ENCODE data around the gene SCML2.
"Not testable (repeated sequence)": the region's sequence is repeated elsewhere in the genome, so short reads cannot be mapped to it uniquely, and the experiment has no call there.

The SCML2 gene
- 0.77 to 0.87 (median 0.86) reads per million in 3 donors for total RNA-seq

DNA sequence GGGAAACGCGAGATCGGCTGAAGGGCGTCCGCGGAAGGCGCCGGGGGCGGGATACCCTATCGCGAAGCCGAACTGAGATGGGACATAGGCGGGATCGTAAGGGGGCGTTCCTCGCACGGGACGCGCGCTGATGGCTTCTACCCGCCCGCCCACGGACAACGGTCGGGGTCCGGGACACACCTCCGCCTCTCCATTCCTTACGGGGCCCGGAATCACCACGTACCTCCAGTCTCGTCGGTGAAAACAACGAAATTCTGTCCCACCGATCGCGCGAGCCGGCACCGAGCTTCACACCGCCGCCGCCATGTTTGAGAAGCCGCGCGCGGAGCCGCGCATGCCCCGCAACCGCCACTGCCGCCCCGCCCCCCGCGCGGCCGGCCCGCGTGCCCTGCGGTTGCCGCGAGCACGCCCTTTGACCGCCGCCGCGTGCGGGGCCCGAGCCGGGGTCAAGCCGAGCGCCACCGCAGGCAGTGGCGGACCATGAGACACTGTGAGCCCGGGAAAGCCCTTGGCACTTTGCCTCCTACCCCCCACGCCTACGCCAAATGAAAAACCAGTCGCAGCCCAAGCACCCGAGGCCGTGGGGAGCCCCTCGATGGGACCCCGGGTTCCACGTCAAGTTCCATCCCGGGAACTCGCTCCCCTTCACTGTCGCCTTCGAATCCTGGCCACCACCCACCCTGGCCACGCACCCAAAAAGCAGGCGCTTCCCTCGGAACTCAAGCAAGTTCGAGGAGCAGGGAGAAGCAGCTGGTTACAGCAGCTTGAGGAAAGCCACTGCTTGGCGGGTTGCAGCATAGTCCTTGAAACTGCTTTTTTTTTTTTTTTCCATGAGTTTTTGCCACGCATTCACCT lies at the start of gene SCML2:
SCML2 (minus strand) TSS at position 320 of the 855 bp plus-strand sequence. CDS start 20,617 bp downstream, outside the sequence.
- Histone ChIP-seq H3K4me3 (ENCODE audit: insufficient read depth, low read depth, low read length, poor library complexity, severe bottlenecking) (peak within 1 kb of the TSS; percentile 52), H3K27ac (ENCODE audit: insufficient read depth, low read length, poor library complexity, severe bottlenecking) (no peak within 1 kb of the TSS), H3K4me1 (ENCODE audit: control insufficient read depth, insufficient read depth, low read length, poor library complexity, severe bottlenecking) (peaks cover 3% of the 10 kb centered on the region), H3K9me3 (ENCODE audit: control insufficient read depth, low read length) (no peaks in the 10 kb centered on the region), H3K36me3 (ENCODE audit: control insufficient read depth, insufficient read depth, low read length) (no peaks in the 10 kb centered on the region), H3K27me3 (replicated peaks; ENCODE audit: control insufficient read depth, insufficient read depth, low read length, poor library complexity, severe bottlenecking) (no peaks in the 10 kb centered on the region)
- DNase-seq, result no peak

DNA sequence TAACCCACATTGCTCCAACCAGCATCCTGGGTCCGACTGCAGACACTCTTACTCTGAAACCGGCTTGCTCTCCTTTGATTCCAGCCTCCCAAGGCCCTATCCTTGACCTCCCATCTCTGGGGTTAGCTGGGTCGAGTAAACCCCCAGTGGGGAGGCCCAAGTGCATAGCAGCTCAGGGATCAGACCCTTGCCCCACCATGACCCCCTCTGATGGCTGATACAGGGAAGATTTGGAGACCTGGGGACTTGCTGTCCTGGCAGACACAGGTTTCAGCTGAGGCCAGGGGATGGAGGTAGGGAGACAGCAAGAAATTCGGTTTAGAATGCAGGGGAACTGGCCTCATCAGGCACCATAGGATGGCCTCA lies 47.3 kb upstream of the SCML2 start:
- DNase-seq, result no peak
- Histone ChIP-seq H3K4me3 (ENCODE audit: insufficient read depth, low read depth, low read length, poor library complexity, severe bottlenecking) (no peak overlapping the region), H3K27ac (ENCODE audit: insufficient read depth, low read length, poor library complexity, severe bottlenecking) (no peak overlapping the region), H3K4me1 (ENCODE audit: control insufficient read depth, insufficient read depth, low read length, poor library complexity, severe bottlenecking) (no peaks in the 10 kb centered on the region), H3K9me3 (ENCODE audit: control insufficient read depth, low read length) (no peaks in the 10 kb centered on the region), H3K36me3 (ENCODE audit: control insufficient read depth, insufficient read depth, low read length) (no peaks in the 10 kb centered on the region), H3K27me3 (replicated peaks; ENCODE audit: control insufficient read depth, insufficient read depth, low read length, poor library complexity, severe bottlenecking) (no peaks in the 10 kb centered on the region)

DNA sequence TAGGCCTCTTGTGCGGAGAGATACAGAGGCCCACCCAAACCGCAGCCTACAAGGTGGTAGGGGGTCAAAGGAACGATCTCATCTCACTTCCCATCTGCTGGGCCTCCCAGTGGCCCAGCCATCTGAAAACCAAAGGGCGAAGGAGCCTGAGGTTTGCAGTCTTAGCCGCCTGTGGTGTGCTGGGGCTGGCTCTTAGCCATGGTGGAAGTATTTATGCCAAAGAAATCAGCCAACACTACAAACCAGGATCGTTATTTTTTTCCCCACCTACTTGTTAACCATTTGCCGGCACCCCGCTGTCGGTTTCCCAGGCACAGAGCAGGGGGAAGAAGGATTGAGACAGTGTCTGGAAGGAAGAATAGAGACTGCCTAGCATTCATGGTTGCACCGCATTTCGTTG lies 40.0 kb upstream of the SCML2 start:
- Histone ChIP-seq H3K9me3 (ENCODE audit: control insufficient read depth, low read length) (no peaks in the 10 kb centered on the region), H3K27me3 (replicated peaks; ENCODE audit: control insufficient read depth, insufficient read depth, low read length, poor library complexity, severe bottlenecking) (no peaks in the 10 kb centered on the region), H3K27ac (ENCODE audit: insufficient read depth, low read length, poor library complexity, severe bottlenecking) (no peak overlapping the region), H3K36me3 (ENCODE audit: control insufficient read depth, insufficient read depth, low read length) (no peaks in the 10 kb centered on the region), H3K4me1 (ENCODE audit: control insufficient read depth, insufficient read depth, low read length, poor library complexity, severe bottlenecking) (no peaks in the 10 kb centered on the region), H3K4me3 (ENCODE audit: insufficient read depth, low read depth, low read length, poor library complexity, severe bottlenecking) (no peak overlapping the region)
- no peak for DNase-seq

- Histone ChIP-seq H3K27me3 (replicated peaks; ENCODE audit: control insufficient read depth, insufficient read depth, low read length, poor library complexity, severe bottlenecking) (no peaks in the 10 kb centered on the region), H3K4me3 (ENCODE audit: insufficient read depth, low read depth, low read length, poor library complexity, severe bottlenecking) (no peak overlapping the region), H3K27ac (ENCODE audit: insufficient read depth, low read length, poor library complexity, severe bottlenecking) (no peak overlapping the region), H3K4me1 (ENCODE audit: control insufficient read depth, insufficient read depth, low read length, poor library complexity, severe bottlenecking) (no peaks in the 10 kb centered on the region), H3K9me3 (ENCODE audit: control insufficient read depth, low read length) (no peaks in the 10 kb centered on the region), H3K36me3 (ENCODE audit: control insufficient read depth, insufficient read depth, low read length) (no peaks in the 10 kb centered on the region)
- peak; percentile 30 to 64 (median 39) for DNase-seq
Observed at GRCh38 chrX:18390941-18391538, 36.6 kb upstream of the SCML2 start.

GRCh38 chrX:18389966-18390365 lies 35.5 kb upstream of the SCML2 start:
- H3K4me3 ChIP-seq (ENCODE audit: insufficient read depth, low read depth, low read length, poor library complexity, severe bottlenecking), result no peak overlapping the region
- no peaks in the 10 kb centered on the region for H3K36me3 ChIP-seq (ENCODE audit: control insufficient read depth, insufficient read depth, low read length)
- no peaks in the 10 kb centered on the region for H3K27me3 ChIP-seq (replicated peaks; ENCODE audit: control insufficient read depth, insufficient read depth, low read length, poor library complexity, severe bottlenecking)
- H3K27ac ChIP-seq (ENCODE audit: insufficient read depth, low read length, poor library complexity, severe bottlenecking), result no peak overlapping the region
- H3K9me3 ChIP-seq (ENCODE audit: control insufficient read depth, low read length), result no peaks in the 10 kb centered on the region
- no peaks in the 10 kb centered on the region for H3K4me1 ChIP-seq (ENCODE audit: control insufficient read depth, insufficient read depth, low read length, poor library complexity, severe bottlenecking)
- no peak for DNase-seq

DNA sequence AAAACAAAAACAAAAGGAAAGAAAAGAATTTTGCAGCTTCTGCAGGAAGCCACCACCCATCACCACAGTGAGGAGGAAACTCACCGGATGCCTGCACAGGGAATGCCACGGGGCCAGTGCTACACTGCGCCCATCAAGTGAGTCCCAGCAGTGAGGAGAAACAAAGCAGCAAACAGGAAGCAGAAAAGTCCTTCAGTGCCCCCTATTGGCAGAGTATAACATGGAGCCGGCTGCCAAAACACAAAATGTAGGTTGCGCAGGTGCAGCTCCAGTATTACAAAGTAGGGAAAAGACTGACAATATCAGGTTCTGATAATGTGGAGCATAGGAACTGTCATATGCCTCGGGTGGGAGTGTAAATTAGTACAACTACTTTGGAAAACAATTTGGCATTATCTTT lies 23.3 kb upstream of the SCML2 start:
- Histone ChIP-seq H3K36me3 (ENCODE audit: control insufficient read depth, insufficient read depth, low read length) (no peaks in the 10 kb centered on the region), H3K4me3 (ENCODE audit: insufficient read depth, low read depth, low read length, poor library complexity, severe bottlenecking) (no peak overlapping the region), H3K9me3 (ENCODE audit: control insufficient read depth, low read length) (no peaks in the 10 kb centered on the region), H3K27me3 (replicated peaks; ENCODE audit: control insufficient read depth, insufficient read depth, low read length, poor library complexity, severe bottlenecking) (no peaks in the 10 kb centered on the region), H3K27ac (ENCODE audit: insufficient read depth, low read length, poor library complexity, severe bottlenecking) (no peak overlapping the region), H3K4me1 (ENCODE audit: control insufficient read depth, insufficient read depth, low read length, poor library complexity, severe bottlenecking) (no peaks in the 10 kb centered on the region)
- DNase-seq, result no peak

- not testable (repeated sequence) for H3K9me3 ChIP-seq (ENCODE audit: control insufficient read depth, low read length); H3K4me1 ChIP-seq (ENCODE audit: control insufficient read depth, insufficient read depth, low read length, poor library complexity, severe bottlenecking); DNase-seq; H3K27me3 ChIP-seq (replicated peaks; ENCODE audit: control insufficient read depth, insufficient read depth, low read length, poor library complexity, severe bottlenecking); H3K27ac ChIP-seq (ENCODE audit: insufficient read depth, low read length, poor library complexity, severe bottlenecking); H3K36me3 ChIP-seq (ENCODE audit: control insufficient read depth, insufficient read depth, low read length); H3K4me3 ChIP-seq (ENCODE audit: insufficient read depth, low read depth, low read length, poor library complexity, severe bottlenecking)
Observed at GRCh38 chrX:18375131-18375805, 20.8 kb upstream of the SCML2 start.

- not testable (repeated sequence) for H3K27ac ChIP-seq (ENCODE audit: insufficient read depth, low read length, poor library complexity, severe bottlenecking); H3K27me3 ChIP-seq (replicated peaks; ENCODE audit: control insufficient read depth, insufficient read depth, low read length, poor library complexity, severe bottlenecking); DNase-seq; H3K4me3 ChIP-seq (ENCODE audit: insufficient read depth, low read depth, low read length, poor library complexity, severe bottlenecking); H3K9me3 ChIP-seq (ENCODE audit: control insufficient read depth, low read length); H3K4me1 ChIP-seq (ENCODE audit: control insufficient read depth, insufficient read depth, low read length, poor library complexity, severe bottlenecking); H3K36me3 ChIP-seq (ENCODE audit: control insufficient read depth, insufficient read depth, low read length)
Observed at GRCh38 chrX:18369096-18369495, 14.6 kb upstream of the SCML2 start.

GRCh38 chrX:18368402-18368801 lies 13.9 kb upstream of the SCML2 start:
- no peak overlapping the region for H3K4me3 ChIP-seq (ENCODE audit: insufficient read depth, low read depth, low read length, poor library complexity, severe bottlenecking)
- no peaks in the 10 kb centered on the region for H3K9me3 ChIP-seq (ENCODE audit: control insufficient read depth, low read length)
- H3K27me3 ChIP-seq (replicated peaks; ENCODE audit: control insufficient read depth, insufficient read depth, low read length, poor library complexity, severe bottlenecking), result no peaks in the 10 kb centered on the region
- H3K36me3 ChIP-seq (ENCODE audit: control insufficient read depth, insufficient read depth, low read length), result no peaks in the 10 kb centered on the region
- no peak for DNase-seq
- H3K4me1 ChIP-seq (ENCODE audit: control insufficient read depth, insufficient read depth, low read length, poor library complexity, severe bottlenecking), result no peaks in the 10 kb centered on the region
- H3K27ac ChIP-seq (ENCODE audit: insufficient read depth, low read length, poor library complexity, severe bottlenecking), result no peak overlapping the region

GRCh38 chrX:18360867-18361266 lies 6.4 kb upstream of the SCML2 start:
- no peaks in the 10 kb centered on the region for H3K9me3 ChIP-seq (ENCODE audit: control insufficient read depth, low read length)
- H3K4me3 ChIP-seq (ENCODE audit: insufficient read depth, low read depth, low read length, poor library complexity, severe bottlenecking), result no peak overlapping the region
- no peak for DNase-seq
- H3K27me3 ChIP-seq (replicated peaks; ENCODE audit: control insufficient read depth, insufficient read depth, low read length, poor library complexity, severe bottlenecking), result no peaks in the 10 kb centered on the region
- no peaks in the 10 kb centered on the region for H3K4me1 ChIP-seq (ENCODE audit: control insufficient read depth, insufficient read depth, low read length, poor library complexity, severe bottlenecking)
- no peaks in the 10 kb centered on the region for H3K36me3 ChIP-seq (ENCODE audit: control insufficient read depth, insufficient read depth, low read length)
- H3K27ac ChIP-seq (ENCODE audit: insufficient read depth, low read length, poor library complexity, severe bottlenecking), result no peak overlapping the region
